Neural progenitor cell (in vitro differentiated cells): ENCODE measurements around the gene RDH11. TPM values are rescaled to one million over a fixed set of nuclear protein-coding genes. Genes with fewer than 3 reads are reported as not detected.
A peak's percentile ranks its signal among the peaks of the same experiment; 100 is the strongest.

ENCODE experiments used
- DNase-seq: peaks from one replicate; pipeline ENCODE4 v3.0.0-alpha.2; 2016; ENCODE audit warnings: low spot score
- H2AFZ ChIP-seq: fragments of 200-600 bp; sonication (generic); replicated peaks from 2 replicates; pipeline ENCODE4 v1.6.1; 2016; ENCODE audit warnings: antibody characterized with exemption
- H3F3A ChIP-seq: fragments of 200-600 bp; sonication (generic); 2 replicates; pipeline ENCODE4 v1.6.1; 2016; ENCODE audit warnings: antibody characterized with exemption, low read depth
- H3K27ac ChIP-seq: fragments of 200-600 bp; sonication (generic); 2 replicates; pipeline ENCODE4 v1.5.1; 2016; ENCODE audit warnings: mild to moderate bottlenecking
- H3K27me3 ChIP-seq: fragments of 200-600 bp; sonication (generic); 2 replicates; pipeline ENCODE4 v1.6.1; 2016; ENCODE audit warnings: mild to moderate bottlenecking, moderate library complexity
- H3K36me3 ChIP-seq: fragments of 200-600 bp; sonication (generic); 2 replicates; pipeline ENCODE4 v1.5.1; 2016
- H3K4me1 ChIP-seq: fragments of 200-600 bp; sonication (generic); 2 replicates; pipeline ENCODE4 v1.6.1; 2016; ENCODE audit warnings: mixed run types
- H3K4me2 ChIP-seq: fragments of 200-600 bp; sonication (generic); 2 replicates; pipeline ENCODE4 v1.6.1; 2016
- H3K4me3 ChIP-seq: fragments of 200-600 bp; sonication (generic); 2 replicates; pipeline ENCODE4 v1.5.1; 2016
- H3K79me2 ChIP-seq: fragments of 200-600 bp; sonication (generic); 2 replicates; pipeline ENCODE4 v1.6.1; 2016; ENCODE audit warnings: low read depth
- H3K9ac ChIP-seq: fragments of 200-600 bp; sonication (generic); 2 replicates; pipeline ENCODE4 v1.6.1; 2016
- H3K9me3 ChIP-seq: fragments of 200-600 bp; sonication (generic); 2 replicates; pipeline ENCODE4 v1.5.1; 2016; ENCODE audit warnings: low read depth
- H4K20me1 ChIP-seq: fragments of 200-600 bp; sonication (generic); 2 replicates; pipeline ENCODE4 v1.6.1; 2016; ENCODE audit warnings: low read depth
- H3K27ac Mint-ChIP-seq: 3 replicates; pipeline ENCODE4 v1.8.0; 2021; ENCODE audit warnings: mixed read lengths
- H3K27me3 Mint-ChIP-seq: 2 replicates; pipeline ENCODE4 v1.8.0; 2022; ENCODE audit warnings: low read depth, mild to moderate bottlenecking, inconsistent platforms, moderate library complexity, mixed read lengths; ENCODE audit not compliant: insufficient read depth
- H3K36me3 Mint-ChIP-seq: 3 replicates; pipeline ENCODE4 v1.8.0; 2021; ENCODE audit warnings: mixed read lengths
- H3K4me1 Mint-ChIP-seq: 3 replicates; pipeline ENCODE4 v1.8.0; 2021; ENCODE audit warnings: mixed read lengths
- H3K4me3 Mint-ChIP-seq: 3 replicates; pipeline ENCODE4 v1.8.0; 2021; ENCODE audit warnings: mild to moderate bottlenecking, moderate library complexity, mixed read lengths
- H3K9me3 Mint-ChIP-seq: 3 replicates; pipeline ENCODE4 v1.8.0; 2020; ENCODE audit warnings: mixed read lengths
- EZH2 ChIP-seq: fragments of 200-600 bp; sonication (generic); IDR thresholded peaks from 2 replicates; pipeline ENCODE4 v1.6.1; 2017; ENCODE audit warnings: antibody characterized with exemption, mild to moderate bottlenecking, moderate library complexity
- EZH2phosphoT487 ChIP-seq: fragments of 200-600 bp; sonication (generic); IDR thresholded peaks from 2 replicates; pipeline ENCODE4 v1.6.1; 2017; ENCODE audit warnings: antibody characterized with exemption
- total RNA-seq: library from RNA; depleted of rRNA; stranded (reverse); fragments of >200 nt; gene quantifications from 2 replicates; pipeline ENCODE4 v1.2.3, GENCODE V29; 2015; ENCODE audit warnings: low replicate concordance
- TF ChIP-seq, protein P1 (sequence below): fragments of 200-600 bp; sonication (generic); IDR thresholded peaks from 2 replicates; pipeline ENCODE4 v1.5.1; 2017; ENCODE audit warnings: antibody characterized with exemption, mild to moderate bottlenecking

RDH11 gene
- total RNA-seq, 1 donor from 2014 or later = 90.6 TPM

DNA sequence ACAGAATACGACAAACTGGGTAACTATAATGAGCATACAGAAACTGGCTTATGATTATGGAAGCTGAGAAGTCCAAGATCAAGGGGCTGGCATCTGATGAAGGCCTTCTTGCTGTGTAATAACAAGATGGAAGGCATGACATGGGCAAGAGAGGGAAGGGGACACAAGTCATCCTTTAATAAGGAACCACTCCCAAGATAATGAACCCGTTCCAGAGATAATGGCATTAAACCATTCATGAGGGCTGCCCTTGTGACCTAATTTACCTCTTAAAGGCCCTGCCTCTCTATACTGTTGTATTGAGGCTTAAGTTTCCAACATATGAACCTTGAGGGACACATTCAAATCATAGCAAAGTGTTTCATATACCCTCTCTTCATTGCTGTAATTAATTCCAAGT is 16.6 kb downstream of the RDH11 start:
- peaks cover 5% of the 10 kb centered on the region for H3K4me1 Mint-ChIP-seq
- H3F3A ChIP-seq = peaks cover 36% of the 10 kb centered on the region
- TF ChIP-seq EZH2 (no peak), EZH2phosphoT487 (no peak)
- no peak overlapping the region for H2AFZ ChIP-seq
- DNase-seq = no peak
- H3K9me3 ChIP-seq = no peaks in the 10 kb centered on the region
- no peak overlapping the region for H3K9ac ChIP-seq
- H3K79me2 ChIP-seq = peaks cover 33% of the 10 kb centered on the region
- no peaks in the 10 kb centered on the region for H3K27me3 ChIP-seq
- no peak overlapping the region for H3K4me2 ChIP-seq
- H3K27me3 Mint-ChIP-seq = no peaks in the 10 kb centered on the region
- H3K4me1 ChIP-seq = no peaks in the 10 kb centered on the region
- H3K36me3 Mint-ChIP-seq = peaks cover 34% of the 10 kb centered on the region
- peaks cover 36% of the 10 kb centered on the region for H4K20me1 ChIP-seq
- H3K4me3 Mint-ChIP-seq = no peak overlapping the region
- no peak overlapping the region for H3K27ac ChIP-seq
- no peak overlapping the region for H3K4me3 ChIP-seq
- H3K9me3 Mint-ChIP-seq = no peaks in the 10 kb centered on the region
- H3K36me3 ChIP-seq = peaks cover 16% of the 10 kb centered on the region
- H3K27ac Mint-ChIP-seq = no peak overlapping the region

DNA sequence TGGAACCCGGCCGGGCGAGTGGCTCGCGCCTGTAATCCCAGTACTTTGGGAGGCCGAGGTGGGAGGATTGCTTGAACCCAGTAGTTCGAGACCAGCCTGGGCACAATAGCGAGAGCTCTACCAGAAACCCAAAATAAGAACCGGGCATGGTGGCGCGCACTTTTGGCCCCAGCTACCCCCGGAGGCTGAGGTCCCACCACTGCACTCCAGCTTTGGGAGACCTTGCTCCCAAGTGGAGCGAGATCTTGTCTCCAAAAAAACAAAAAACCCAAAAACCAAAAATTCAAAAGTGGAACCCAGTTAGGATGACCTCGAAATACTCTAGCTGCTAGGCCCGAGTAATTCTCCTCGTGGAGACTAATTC is 20.4 kb downstream of the RDH11 start:
- Mint-ChIP-seq H3K27me3 (no peaks in the 10 kb centered on the region), H3K9me3 (no peaks in the 10 kb centered on the region), H3K4me1 (peaks cover 17% of the 10 kb centered on the region), H3K4me3 (peak overlapping the region; percentile 97), H3K36me3 (peaks cover 13% of the 10 kb centered on the region), H3K27ac (peak overlapping the region; percentile 99)
- Histone ChIP-seq H4K20me1 (peaks cover 49% of the 10 kb centered on the region), H3K36me3 (peaks cover 4% of the 10 kb centered on the region), H3K4me3 (peak overlapping the region; percentile 76), H2AFZ (peak overlapping the region; percentile 88), H3K4me1 (peaks cover 7% of the 10 kb centered on the region), H3K27me3 (no peaks in the 10 kb centered on the region), H3F3A (peaks cover 38% of the 10 kb centered on the region), H3K79me2 (peaks cover 46% of the 10 kb centered on the region), H3K27ac (peak overlapping the region; percentile 100), H3K9me3 (no peaks in the 10 kb centered on the region), H3K4me2 (peak overlapping the region; percentile 90), H3K9ac (peak overlapping the region; percentile 99)
- TF ChIP-seq, protein P1, sequence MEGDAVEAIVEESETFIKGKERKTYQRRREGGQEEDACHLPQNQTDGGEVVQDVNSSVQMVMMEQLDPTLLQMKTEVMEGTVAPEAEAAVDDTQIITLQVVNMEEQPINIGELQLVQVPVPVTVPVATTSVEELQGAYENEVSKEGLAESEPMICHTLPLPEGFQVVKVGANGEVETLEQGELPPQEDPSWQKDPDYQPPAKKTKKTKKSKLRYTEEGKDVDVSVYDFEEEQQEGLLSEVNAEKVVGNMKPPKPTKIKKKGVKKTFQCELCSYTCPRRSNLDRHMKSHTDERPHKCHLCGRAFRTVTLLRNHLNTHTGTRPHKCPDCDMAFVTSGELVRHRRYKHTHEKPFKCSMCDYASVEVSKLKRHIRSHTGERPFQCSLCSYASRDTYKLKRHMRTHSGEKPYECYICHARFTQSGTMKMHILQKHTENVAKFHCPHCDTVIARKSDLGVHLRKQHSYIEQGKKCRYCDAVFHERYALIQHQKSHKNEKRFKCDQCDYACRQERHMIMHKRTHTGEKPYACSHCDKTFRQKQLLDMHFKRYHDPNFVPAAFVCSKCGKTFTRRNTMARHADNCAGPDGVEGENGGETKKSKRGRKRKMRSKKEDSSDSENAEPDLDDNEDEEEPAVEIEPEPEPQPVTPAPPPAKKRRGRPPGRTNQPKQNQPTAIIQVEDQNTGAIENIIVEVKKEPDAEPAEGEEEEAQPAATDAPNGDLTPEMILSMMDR = no peak
- TF ChIP-seq EZH2phosphoT487 (no peak), EZH2 (no peak)
- no peak for DNase-seq

DNA sequence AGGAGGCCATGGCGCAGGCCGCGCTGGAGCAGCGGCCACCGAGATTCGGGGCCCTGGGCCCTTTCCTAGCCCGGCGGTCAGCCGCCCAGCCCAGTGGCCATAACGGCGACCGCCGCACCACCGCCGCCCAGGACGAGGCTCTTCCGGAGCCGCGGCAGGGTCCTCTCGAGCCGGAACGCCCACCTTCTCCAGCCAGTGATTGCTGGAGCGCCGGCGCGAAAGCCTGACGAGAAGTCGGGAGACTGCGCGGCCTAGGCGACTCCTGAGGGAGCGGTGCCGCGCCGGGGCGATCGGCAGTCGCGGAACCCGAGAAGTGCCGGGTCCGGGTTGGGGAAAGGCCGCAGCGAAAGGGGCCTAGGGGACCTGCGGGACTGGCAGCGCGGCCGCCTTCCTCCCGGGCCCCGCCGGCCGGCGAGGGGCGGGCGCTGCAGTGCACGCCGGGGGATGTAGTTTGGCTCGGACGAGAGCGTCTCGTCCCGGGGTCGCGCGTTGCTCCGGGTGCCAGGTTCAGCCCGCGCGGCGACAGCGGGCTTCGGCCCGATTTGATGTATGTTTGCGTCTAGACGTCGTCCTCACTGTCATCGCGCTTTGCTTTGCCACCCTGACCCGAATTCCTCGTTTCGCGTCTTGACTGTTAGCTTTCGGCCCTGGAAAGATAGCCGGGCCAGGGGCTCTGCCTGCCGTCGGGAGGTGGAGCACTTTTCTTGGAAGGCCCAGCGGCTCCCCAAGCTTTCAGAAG is 20.9 kb downstream of the RDH11 start, which contains the start of gene VTI1B:
Gene VTI1B, minus strand, starts transcription at position 153 of the 739 bp plus-strand sequence. Its CDS starts 143 bp downstream, at position 10.
- Histone ChIP-seq H3F3A (peaks cover 38% of the 10 kb centered on the region), H3K27me3 (no peaks in the 10 kb centered on the region), H3K4me1 (peaks cover 7% of the 10 kb centered on the region), H3K27ac (peak within 1 kb of the TSS; percentile 100), H2AFZ (peak within 1 kb of the TSS; percentile 88), H3K9me3 (no peaks in the 10 kb centered on the region), H3K9ac (peak within 1 kb of the TSS; percentile 99), H3K4me3 (peak within 1 kb of the TSS; percentile 76), H3K79me2 (peaks cover 51% of the 10 kb centered on the region), H3K36me3 (peaks cover 4% of the 10 kb centered on the region), H4K20me1 (peaks cover 47% of the 10 kb centered on the region), H3K4me2 (peak within 1 kb of the TSS; percentile 90)
- DNase-seq = peak; percentile 93
- Mint-ChIP-seq H3K27ac (peak within 1 kb of the TSS; percentile 99), H3K9me3 (no peaks in the 10 kb centered on the region), H3K27me3 (no peaks in the 10 kb centered on the region), H3K4me1 (peaks cover 17% of the 10 kb centered on the region), H3K36me3 (peaks cover 13% of the 10 kb centered on the region), H3K4me3 (peak within 1 kb of the TSS; percentile 97)
- no peak for TF ChIP-seq EZH2phosphoT487
- TF ChIP-seq, protein P1 = peak; percentile 29

DNA sequence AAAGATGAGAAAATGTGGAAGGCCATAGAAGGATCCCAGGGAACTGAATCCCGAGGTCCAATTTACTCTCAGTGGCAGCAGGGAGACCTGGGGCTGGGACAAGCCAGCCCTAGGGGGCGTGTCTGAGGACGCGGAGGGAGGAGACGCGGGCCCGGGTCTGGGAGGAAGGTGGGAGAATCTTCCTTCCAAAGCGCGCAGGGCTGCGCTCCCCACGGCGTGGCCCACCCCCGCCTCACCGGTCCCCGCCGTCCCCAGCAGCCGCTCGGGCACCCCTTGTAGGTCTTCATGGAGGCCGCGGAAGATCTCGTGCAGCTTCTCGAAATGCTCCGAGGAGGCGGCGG is 21.5 kb downstream of the RDH11 start:
- H3K27me3 Mint-ChIP-seq = no peaks in the 10 kb centered on the region

More for the DNA sequence above, 21.5 kb downstream of the RDH11 start:
- Histone ChIP-seq H3K36me3 (peaks cover 4% of the 10 kb centered on the region), H3K9me3 (no peaks in the 10 kb centered on the region), H3K4me1 (peaks cover 7% of the 10 kb centered on the region), H3K4me2 (peak overlapping the region; percentile 90), H3F3A (peaks cover 38% of the 10 kb centered on the region), H3K79me2 (peaks cover 55% of the 10 kb centered on the region), H3K27me3 (no peaks in the 10 kb centered on the region), H3K27ac (peak overlapping the region; percentile 100), H4K20me1 (peaks cover 45% of the 10 kb centered on the region), H3K9ac (peak overlapping the region; percentile 99), H2AFZ (peak overlapping the region; percentile 88), H3K4me3 (peak overlapping the region; percentile 76)
- DNase-seq = peak; percentile 90
- no peaks in the 10 kb centered on the region for H3K9me3 Mint-ChIP-seq
- peaks cover 13% of the 10 kb centered on the region for H3K36me3 Mint-ChIP-seq
- peaks cover 17% of the 10 kb centered on the region for H3K4me1 Mint-ChIP-seq
- TF ChIP-seq, protein P1 = peak; percentile 41
- TF ChIP-seq EZH2phosphoT487 (no peak), EZH2 (no peak)
- H3K27ac Mint-ChIP-seq = peak overlapping the region; percentile 55
- peak overlapping the region; percentile 90 for H3K4me3 Mint-ChIP-seq
